Hematopoietic multipotent progenitor cell treated with erythropoietin and hydrocortisone succinate and interleukin-3 and kit ligand, for 15 days (in vitro differentiated cells): Measurements from ENCODE around the gene YIF1A.
"Not testable (repeated sequence)": the region's sequence is repeated elsewhere in the genome, so short reads cannot be mapped to it uniquely, and the experiment has no call there.

Experiments used
- DNase-seq: peaks from one replicate; pipeline ENCODE4 v3.0.0-alpha.2; 2015; ENCODE audit warnings: low spot score

YIF1A gene

GRCh38 chr11:66311965-66312548, 23.1 kb upstream of the YIF1A start:
- peak; percentile 96 for DNase-seq

GRCh38 chr11:66311470-66311964, 22.6 kb upstream of the YIF1A start:
- no peak for DNase-seq

GRCh38 chr11:66310803-66311440, 22.0 kb upstream of the YIF1A start:
- DNase-seq = not testable (repeated sequence)

- no peak for DNase-seq
Measured at GRCh38 chr11:66310324-66310723, 21.4 kb upstream of the YIF1A start.

- no peak for DNase-seq
Measured at GRCh38 chr11:66309475-66309874, 20.5 kb upstream of the YIF1A start.

- DNase-seq = no peak
Measured at GRCh38 chr11:66302656-66303055, 13.7 kb upstream of the YIF1A start.

GRCh38 chr11:66299186-66299585, 10.2 kb upstream of the YIF1A start:
- no peak for DNase-seq

GRCh38 chr11:66297610-66298009, 8.7 kb upstream of the YIF1A start:
- no peak for DNase-seq

GRCh38 chr11:66294626-66295620, 6.0 kb upstream of the YIF1A start:
- DNase-seq = no peak

- DNase-seq = no peak
Measured at GRCh38 chr11:66293777-66294625, 5.1 kb upstream of the YIF1A start.

- no peak for DNase-seq
Measured at GRCh38 chr11:66293352-66293751, 4.4 kb upstream of the YIF1A start.

GRCh38 chr11:66292543-66293332, 3.8 kb upstream of the YIF1A start:
- DNase-seq = no peak

GRCh38 chr11:66291706-66292542, 3.0 kb upstream of the YIF1A start, which contains the start of gene TMEM151A:
Gene TMEM151A, plus strand, starts transcription at chr11:66291894. Its CDS starts 120 bp downstream, at chr11:66292014.
- peak; percentile 14 for DNase-seq

GRCh38 chr11:66291303-66291705, 2.4 kb upstream of the YIF1A start:
- DNase-seq = no peak

GRCh38 chr11:66290330-66290621, 1.3 kb upstream of the YIF1A start:
- DNase-seq = no peak

GRCh38 chr11:66289548-66290329, 796 bp upstream of the YIF1A start:
- no peak for DNase-seq

GRCh38 chr11:66287889-66288670, 863 bp downstream of the YIF1A start:
- DNase-seq = no peak

GRCh38 chr11:66287211-66287888, 1.6 kb downstream of the YIF1A start:
- no peak for DNase-seq
